ENCODE measurements around the gene SMAD3.
"Not testable (repeated sequence)": the region's sequence is repeated elsewhere in the genome, so short reads cannot be mapped to it uniquely, and the experiment has no call there.

The SMAD3 gene

DNA sequence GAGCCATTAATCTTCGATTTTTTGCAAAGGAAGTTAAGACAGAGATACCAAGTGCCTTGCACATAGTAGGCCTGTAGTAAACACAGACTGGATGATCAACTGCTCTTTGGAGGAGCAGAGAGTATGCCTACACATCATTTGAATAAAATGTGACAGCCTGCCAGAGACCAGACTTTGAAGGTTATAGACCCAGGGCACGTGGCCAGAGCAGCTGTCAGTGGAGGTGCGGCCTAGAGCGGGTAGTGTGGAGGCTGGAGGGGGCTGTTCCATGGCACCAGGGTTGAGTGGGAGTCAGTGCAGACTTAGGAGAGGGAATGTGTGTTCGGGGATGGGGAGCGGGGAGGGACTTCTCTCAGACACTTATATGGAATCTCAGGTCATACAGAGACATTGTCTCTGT lies 80.8 kb downstream of the SMAD3 start:
- no peak for DNase-seq

- peak; percentile 43 for DNase-seq
These were observed 81.5 kb downstream of the SMAD3 start for GRCh38 chr15:67146875-67147381.

GRCh38 chr15:67147396-67147949 lies 82.1 kb downstream of the SMAD3 start:
- no peak for DNase-seq

DNA sequence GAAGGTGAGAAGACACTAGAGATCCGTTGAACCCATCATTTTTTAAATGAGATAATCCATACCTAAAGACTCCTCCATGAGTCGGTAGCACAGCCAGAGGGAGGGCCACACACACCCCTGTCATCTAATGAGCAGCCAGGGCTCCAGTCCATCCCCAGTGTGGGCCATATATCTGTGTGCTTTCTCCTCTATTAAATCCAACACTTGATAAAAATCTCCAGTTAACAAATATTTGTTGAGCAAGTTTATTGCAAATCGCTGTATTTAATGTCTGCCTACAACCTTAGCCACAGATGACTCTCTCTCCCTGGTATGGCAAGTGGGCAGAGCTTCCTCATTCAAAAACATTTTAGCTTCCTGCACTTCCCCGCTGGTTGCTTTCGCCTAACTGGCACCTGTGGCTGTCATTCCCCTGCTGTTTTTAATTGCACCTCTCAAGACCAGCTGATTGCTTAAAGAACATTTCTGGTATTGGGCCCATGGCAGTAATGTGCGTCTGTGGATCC lies 82.8 kb downstream of the SMAD3 start:
- DNase-seq, result peak; percentile 31

GRCh38 chr15:67149068-67149772 lies 83.8 kb downstream of the SMAD3 start:
- no peak for DNase-seq

DNA sequence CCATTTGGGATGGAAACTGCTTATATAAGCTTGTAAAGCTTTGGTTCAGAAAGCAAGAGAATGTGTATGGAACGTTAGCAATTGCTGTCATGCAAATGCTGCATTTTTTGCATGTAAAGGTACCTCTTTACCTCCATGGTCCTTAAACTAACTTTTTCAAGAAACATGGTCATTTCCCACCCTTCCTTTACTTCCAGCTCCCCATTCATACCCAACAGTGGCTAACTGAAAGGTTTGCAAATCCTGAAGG lies 84.3 kb downstream of the SMAD3 start:
- no peak for DNase-seq

DNA sequence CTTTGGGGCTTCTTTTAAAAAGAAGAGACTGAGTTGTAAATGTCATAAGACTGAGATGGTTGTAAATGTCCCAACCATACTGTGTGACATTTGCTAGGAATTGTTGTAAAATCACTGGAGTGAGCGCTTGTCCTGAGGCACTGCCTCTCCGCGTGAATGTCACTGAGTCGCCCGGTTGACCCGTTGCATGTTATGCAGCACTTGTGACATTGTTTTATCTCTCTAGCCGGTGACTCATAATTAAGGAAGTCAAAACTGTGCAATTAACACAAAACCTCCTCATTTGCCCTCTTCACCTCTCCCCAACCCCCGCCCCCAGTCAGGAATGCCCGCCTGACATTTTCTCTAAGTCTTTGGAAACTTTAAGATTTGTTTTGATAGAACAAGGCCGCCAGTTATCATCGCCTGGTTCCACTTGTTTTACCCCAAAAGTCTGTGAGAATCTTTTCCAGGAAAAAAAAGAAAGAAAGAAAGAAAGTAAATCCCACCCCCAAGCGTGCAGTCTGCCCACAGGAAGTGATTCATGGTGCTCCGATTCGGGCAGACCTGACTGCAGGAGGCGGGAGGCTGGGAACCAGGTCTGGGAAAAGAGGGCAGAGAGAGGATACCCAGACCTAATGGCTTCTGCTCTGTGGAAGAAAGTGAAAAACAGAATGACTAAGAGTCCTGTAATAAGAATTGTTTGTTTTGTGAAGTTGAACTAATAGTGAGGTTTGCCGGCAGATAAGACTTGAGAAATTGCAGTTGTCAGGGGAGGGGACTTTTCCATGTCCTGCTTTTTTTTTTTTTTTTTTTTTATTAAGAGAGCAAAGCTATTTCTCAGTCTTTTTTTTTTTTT lies 84.8 kb downstream of the SMAD3 start:
- peak; percentile 34 for DNase-seq

- no peak for DNase-seq
These were observed 87.0 kb downstream of the SMAD3 start for GRCh38 chr15:67152429-67152828.

DNA sequence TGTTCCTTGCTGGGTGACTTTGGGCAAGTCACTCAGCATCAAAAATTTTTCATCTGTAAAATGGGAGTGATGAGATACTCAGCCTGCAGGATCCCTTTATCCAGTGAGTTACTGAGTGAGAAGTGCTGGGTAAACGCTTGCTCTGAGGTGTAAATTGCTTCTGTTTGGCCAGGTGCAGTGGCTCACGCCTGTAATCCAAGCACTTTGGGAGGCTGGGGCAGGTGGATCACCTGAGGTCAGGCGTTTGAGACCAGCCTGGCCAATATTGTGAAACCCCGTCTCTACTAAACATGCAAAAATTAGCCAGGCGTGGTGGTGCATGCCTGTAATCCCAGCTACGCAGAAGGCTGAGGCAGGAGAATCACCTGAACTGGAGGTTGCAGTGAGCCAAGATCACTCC lies 87.6 kb downstream of the SMAD3 start:
- DNase-seq, result not testable (repeated sequence)

DNA sequence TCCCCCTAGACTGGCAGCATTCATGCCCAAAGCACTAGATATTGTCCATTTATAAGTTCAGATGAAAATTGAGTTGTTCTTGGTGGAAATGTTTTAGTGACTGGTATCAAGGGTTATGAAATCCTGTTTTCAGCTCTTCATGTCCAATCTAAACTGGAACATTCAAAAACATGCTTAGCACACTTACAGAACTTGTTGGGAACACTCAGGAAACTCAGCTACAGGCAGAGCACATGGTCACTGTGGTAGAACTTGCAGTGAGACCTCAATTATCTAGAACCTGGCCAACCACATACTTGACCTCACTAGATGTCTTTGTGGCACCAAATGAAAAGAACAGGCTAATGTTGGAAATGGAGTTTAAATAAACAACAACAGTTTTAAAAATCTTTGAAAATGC lies 88.8 kb downstream of the SMAD3 start:
- DNase-seq, result no peak

DNA sequence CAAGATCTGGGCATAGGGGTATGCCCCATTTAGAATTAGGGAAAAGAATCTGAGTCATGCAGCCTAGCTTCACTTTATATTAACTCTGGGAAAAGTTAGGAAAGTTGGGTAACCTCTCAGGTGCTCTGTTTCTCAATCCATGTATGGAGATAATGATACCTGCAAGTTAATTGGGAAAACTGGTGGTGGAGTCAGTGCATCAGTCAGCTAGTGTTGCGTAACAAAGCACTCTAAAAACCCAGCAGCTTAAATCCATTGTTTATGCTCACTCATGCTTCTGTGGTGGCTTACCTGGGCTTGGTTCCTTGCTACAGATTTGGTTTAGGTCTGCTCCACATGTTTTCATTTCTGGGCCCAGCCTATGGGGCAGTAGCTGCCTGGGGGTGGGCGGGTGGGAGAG lies 91.0 kb downstream of the SMAD3 start:
- DNase-seq, result no peak

DNA sequence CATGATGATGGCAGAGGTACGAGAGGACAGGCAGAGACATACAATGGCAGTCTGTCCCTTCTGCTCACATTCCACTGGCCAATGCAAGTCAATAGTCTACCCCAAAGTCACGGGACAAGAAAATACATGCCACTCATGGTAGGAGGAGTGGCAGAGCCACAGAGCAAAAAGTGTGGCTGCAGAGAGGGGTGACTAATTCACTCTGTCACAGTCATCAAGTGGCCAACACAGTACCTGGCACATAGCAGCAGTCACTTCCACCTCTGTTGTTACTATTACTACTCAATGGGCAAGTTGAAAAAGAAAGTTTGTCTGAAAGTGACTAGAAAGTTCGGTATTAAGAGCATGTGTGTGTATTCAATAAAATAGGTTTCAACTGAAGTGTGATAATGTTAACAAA lies 91.4 kb downstream of the SMAD3 start:
- no peak for DNase-seq

DNA sequence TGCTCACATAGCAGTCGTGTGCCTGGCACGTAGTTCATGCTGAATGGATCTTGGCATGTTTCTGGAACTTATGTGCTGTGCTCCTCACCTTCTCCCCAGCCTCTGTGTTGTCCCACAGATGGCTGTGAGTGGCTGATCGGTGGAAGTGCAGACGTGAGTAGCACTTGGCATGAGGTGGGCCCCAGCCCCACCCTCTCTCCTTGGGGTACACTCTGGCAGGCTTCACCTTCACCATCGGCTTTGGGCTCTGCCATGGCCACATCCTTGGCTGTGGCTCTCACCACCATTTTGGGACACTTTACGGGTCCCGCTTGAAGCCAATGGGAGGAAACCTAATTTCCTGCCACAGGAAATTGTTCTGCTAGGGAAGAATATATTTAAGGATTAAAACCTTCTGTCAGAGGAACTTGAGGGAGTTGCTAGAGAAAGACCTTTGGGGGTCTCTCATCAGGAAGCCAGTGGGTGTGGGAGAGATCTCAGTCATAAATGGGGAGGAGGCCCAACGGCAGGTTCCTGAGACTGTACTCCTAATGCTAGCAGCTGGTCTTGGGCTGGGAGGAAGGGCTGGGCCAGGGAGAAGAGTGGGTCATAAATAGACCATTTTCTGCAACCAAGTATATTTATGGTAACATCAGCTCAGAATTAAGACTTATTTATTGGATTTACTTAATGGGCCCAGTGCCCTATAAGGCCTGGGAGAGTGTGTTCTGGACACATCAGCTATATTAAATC lies 92.3 kb downstream of the SMAD3 start:
- DNase-seq, result no peak

DNA sequence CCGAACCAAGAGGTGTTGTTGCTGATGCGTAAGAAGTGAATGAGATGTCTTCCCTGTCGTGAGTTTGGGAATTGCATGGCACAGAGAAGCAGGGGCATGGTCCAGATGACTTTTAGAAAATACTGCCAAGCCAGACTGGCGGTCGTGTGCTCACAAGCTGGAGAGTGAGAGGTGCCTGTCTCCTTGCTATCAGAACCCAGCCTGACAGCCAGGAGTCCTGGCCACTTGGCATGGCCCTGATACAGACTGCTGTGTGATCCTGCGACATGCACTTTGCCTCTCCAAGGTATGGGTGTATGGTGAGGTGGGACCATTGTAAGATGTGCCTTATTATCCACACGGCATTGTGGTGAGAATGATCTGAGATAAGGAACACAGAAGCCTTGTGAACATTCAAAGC lies 93.0 kb downstream of the SMAD3 start:
- DNase-seq, result no peak

DNA sequence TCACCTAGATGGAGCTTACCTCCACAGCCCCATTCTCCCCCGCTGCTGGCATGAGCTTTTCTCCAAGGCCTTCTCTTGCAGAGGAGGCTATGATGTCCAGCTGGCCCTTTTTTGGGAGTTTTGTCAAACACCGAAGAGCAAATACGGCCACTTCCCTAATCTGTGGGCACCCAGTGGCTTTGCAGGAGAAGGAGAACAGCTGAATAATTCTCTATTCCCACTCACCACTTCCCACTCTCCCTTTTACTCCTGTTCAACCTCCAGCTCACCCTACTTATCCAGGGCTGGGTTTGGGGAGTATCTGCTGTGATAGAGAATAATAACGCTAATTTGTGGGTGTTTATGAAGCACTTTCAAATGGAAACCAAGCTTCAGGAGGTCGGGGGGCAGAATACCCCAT lies 96.0 kb downstream of the SMAD3 start:
- DNase-seq, result no peak

- no peak for DNase-seq
These were observed 96.5 kb downstream of the SMAD3 start for GRCh38 chr15:67161881-67162280.

DNA sequence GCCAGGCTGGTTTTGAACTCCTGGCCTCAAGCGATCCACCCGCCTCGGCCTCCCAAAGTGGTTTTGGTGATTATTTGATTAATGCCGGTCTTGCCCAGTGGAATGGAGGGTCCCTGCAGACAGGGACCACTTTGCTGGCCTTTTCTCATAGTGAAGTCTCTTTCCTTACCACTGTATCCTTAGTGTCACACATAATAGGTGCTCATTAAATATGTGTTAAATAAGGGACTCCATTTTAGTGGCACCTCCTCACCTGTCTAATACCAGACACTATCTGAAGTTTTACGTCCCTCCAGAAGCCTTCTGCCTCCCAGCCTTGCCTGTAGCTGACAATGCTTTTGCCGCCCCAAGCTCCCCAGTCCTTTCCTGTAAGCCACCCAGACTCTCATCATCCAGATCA lies 97.8 kb downstream of the SMAD3 start:
- no peak for DNase-seq

- DNase-seq, result no peak
These were observed 99.0 kb downstream of the SMAD3 start for GRCh38 chr15:67164401-67164791.

- no peak for DNase-seq
These were observed 99.4 kb downstream of the SMAD3 start for GRCh38 chr15:67164811-67165253.

GRCh38 chr15:67165254-67166253 lies 100.2 kb downstream of the SMAD3 start:
- DNase-seq, result no peak

DNA sequence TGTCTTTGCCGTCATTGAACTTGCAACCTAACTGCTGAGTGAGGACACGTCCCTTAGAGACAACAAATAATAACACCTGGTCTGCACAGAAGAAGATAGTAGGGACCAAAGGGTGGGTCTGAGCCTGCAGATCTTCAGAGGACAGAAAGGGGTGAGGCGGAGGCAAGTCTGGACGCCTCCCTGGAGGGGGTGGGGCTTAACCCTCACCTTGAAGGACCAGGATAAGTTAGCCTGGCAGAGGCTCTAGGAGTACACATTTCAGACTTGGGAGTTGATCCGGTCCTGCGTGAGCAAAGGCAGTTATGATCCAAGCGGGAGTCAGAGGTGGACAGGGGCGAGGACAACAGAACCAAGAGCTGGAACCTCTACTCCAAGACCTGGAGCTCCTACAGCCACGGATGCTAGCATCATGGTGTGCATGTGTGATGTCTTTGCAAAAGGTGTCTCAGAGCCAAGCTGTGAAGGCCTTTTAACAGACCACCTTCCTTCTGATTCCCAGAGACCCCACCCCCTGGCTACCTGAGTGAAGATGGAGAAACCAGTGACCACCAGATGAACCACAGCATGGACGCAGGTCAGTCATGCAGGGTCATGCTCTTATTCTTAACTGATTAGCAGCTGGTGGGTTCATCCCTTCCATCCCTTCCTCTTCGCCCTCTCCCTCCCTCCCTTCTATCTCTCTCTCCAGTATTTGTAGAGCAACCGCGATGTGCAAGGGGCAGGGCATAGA lies 101.0 kb downstream of the SMAD3 start:
- DNase-seq, result no peak
